Esophagus muscularis mucosa (tissue), 4 donors: ENCODE data around the gene RHBDD1. TPM values are rescaled to one million over a fixed set of nuclear protein-coding genes. Genes with fewer than 3 reads are reported as not detected.

Source experiments
- DNase-seq: peaks from one replicate; pipeline ENCODE4 v3.0.0-alpha.2; 2017; ENCODE audit errors: extremely low spot score
- H3K27ac ChIP-seq, 4 donors: fragments of 200-600 bp; sonication (generic); replicated peaks in 1 of 4; 1 replicate in 3 of 4; 2 replicates in 1 of 4; pipeline ENCODE4 v1.5.1; 2016 to 2019; ENCODE audit warnings: mild to moderate bottlenecking in 1 of 4
- H3K27me3 ChIP-seq, 4 donors: fragments of 200-600 bp; sonication (generic); one replicate each; pipeline versions ENCODE4 v1.5.1 to v1.6.0; 2016 to 2019
- H3K36me3 ChIP-seq, 4 donors: fragments of 200-600 bp; sonication (generic); one replicate each; pipeline ENCODE4 v1.5.1; 2016 to 2019
- H3K4me1 ChIP-seq, 4 donors: fragments of 200-600 bp; sonication (generic); one replicate each; pipeline ENCODE4 v1.5.1; 2016 to 2019
- H3K4me3 ChIP-seq, 4 donors: fragments of 200-600 bp; sonication (generic); 1 replicate in 2 of 4; 2 replicates in 2 of 4; pipeline ENCODE4 v1.5.1; 2016 to 2019; ENCODE audit warnings: mild to moderate bottlenecking in 4 of 4, moderate library complexity in 1 of 4
- H3K9me3 ChIP-seq, 4 donors: fragments of 200-600 bp; sonication (generic); 1 replicate in 3 of 4; 2 replicates in 1 of 4; pipeline ENCODE4 v1.5.1; 2016 to 2019
- EP300 ChIP-seq: sonication (generic); formaldehyde crosslinking; IDR thresholded peaks from one replicate; pipeline ENCODE4 v1.6.1; 2017; ENCODE audit warnings: antibody characterized with exemption
- POLR2A ChIP-seq: fragments of 450-650 bp; IDR thresholded peaks from one replicate; pipeline ENCODE4 v1.6.1; 2017; ENCODE audit warnings: antibody characterized with exemption, moderate library complexity, mild to moderate bottlenecking, low read depth
- POLR2AphosphoS5 ChIP-seq, 2 donors: sonication (generic); formaldehyde crosslinking; IDR thresholded peaks; one replicate each; pipeline ENCODE4 v1.6.1; 2017; ENCODE audit warnings: antibody characterized with exemption in 2 of 2
- WGBS: methylation state at CpG from one replicate; pipeline ENCODE4 v1.1.5; 2018; 5-methylcytosine and 5-hydroxymethylcytosine counted together
- intact Hi-C: fragments of 100-400 bp; cut with DNase I; formaldehyde crosslinking; loops from one replicate; pipeline ENCODE4 v1.15.1; 2023
- total RNA-seq, 4 donors: library from RNA; depleted of rRNA; stranded (reverse); fragments of >200 nt; gene quantifications; one replicate each; pipeline versions ENCODE4 v1.1.0 to v1.2.1, GENCODE V29; 2016
- TF ChIP-seq, protein P1 (sequence below), 3 experiments: fragments of 200-600 bp in 2 of 3; fragments of 450-650 bp in 1 of 3; sonication (generic) in 2 of 3; IDR thresholded peaks; one replicate each; pipeline ENCODE4 v1.5.1; 2017 to 2019; ENCODE audit warnings: antibody characterized with exemption in 3 of 3, mild to moderate bottlenecking in 2 of 3, moderate library complexity in 1 of 3

Gene RHBDD1
- total RNA-seq, 4 donors from 2014 or later = 18.3 to 24.9 (median 22.2) TPM

- no peak for TF ChIP-seq POLR2A
- TF ChIP-seq POLR2AphosphoS5 (IDR thresholded peaks at IDR 0.05) = no peak
- TF ChIP-seq, protein P1, sequence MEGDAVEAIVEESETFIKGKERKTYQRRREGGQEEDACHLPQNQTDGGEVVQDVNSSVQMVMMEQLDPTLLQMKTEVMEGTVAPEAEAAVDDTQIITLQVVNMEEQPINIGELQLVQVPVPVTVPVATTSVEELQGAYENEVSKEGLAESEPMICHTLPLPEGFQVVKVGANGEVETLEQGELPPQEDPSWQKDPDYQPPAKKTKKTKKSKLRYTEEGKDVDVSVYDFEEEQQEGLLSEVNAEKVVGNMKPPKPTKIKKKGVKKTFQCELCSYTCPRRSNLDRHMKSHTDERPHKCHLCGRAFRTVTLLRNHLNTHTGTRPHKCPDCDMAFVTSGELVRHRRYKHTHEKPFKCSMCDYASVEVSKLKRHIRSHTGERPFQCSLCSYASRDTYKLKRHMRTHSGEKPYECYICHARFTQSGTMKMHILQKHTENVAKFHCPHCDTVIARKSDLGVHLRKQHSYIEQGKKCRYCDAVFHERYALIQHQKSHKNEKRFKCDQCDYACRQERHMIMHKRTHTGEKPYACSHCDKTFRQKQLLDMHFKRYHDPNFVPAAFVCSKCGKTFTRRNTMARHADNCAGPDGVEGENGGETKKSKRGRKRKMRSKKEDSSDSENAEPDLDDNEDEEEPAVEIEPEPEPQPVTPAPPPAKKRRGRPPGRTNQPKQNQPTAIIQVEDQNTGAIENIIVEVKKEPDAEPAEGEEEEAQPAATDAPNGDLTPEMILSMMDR (IDR thresholded peaks at IDR 0.05) = no peak
- no peak for TF ChIP-seq EP300
- peak overlapping the region; percentile 7 to 26 (median 10) for H3K4me3 ChIP-seq
- H3K9me3 ChIP-seq = no peaks in the 10 kb centered on the region
- intact Hi-C loops = no loop called here
- no peaks in the 10 kb centered on the region for H3K27me3 ChIP-seq
- peak overlapping the region; percentile 5 to 58 (median 10) for H3K27ac ChIP-seq
- H3K4me1 ChIP-seq = peaks cover 0 to 22% (median 16%) of the 10 kb centered on the region in 4 donors
- peaks cover 0 to 4% (median 1%) of the 10 kb centered on the region in 4 donors for H3K36me3 ChIP-seq
- no peak for DNase-seq
- 39% methylated on average over 6 of the region's 6 CpGs for WGBS
Observed at GRCh38 chr2:226969417-226970080, 133.7 kb downstream of the RHBDD1 start.

DNA sequence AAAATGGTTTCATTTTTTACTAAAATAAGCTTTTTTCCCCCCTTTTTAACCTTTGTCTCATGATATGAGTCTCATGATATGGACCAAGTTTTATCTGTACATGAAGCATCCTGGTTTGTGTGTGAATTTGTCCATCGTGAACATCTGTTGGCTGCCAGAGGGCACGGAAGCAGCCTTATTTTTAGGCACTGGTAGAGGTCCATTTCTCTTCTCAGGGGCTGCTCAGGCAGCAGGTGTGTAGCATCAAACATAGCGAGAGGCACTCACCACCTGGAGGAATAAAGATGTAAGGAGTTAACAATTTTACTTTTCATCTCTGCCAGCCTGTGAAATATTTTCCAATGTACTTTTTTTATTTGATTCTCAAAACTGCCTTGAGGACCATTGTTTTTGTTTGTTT lies 134.5 kb downstream of the RHBDD1 start:
- peaks cover 0 to 4% (median 1%) of the 10 kb centered on the region in 4 donors for H3K36me3 ChIP-seq
- whole genome bisulfite sequencing = 60% methylated on average over 3 of the region's 3 CpGs
- peak overlapping the region; percentile 5 to 58 (median 10) for H3K27ac ChIP-seq
- DNase-seq = no peak
- H3K9me3 ChIP-seq = no peaks in the 10 kb centered on the region
- TF ChIP-seq, protein P1 (IDR thresholded peaks at IDR 0.05) = no peak
- TF ChIP-seq EP300 (no peak), POLR2A (no peak), POLR2AphosphoS5 (IDR thresholded peaks at IDR 0.05) (no peak)
- no peaks in the 10 kb centered on the region for H3K27me3 ChIP-seq
- H3K4me1 ChIP-seq = peaks cover 0 to 22% (median 16%) of the 10 kb centered on the region in 4 donors
- intact Hi-C loops = no loop called here
- H3K4me3 ChIP-seq = peak overlapping the region in 3 of 4 donors; percentile 2 to 26 (median 7)

- Histone ChIP-seq H3K4me1 (peaks cover 0 to 22% (median 16%) of the 10 kb centered on the region in 4 donors), H3K9me3 (no peaks in the 10 kb centered on the region), H3K36me3 (peaks cover 0 to 4% (median 1%) of the 10 kb centered on the region in 4 donors), H3K4me3 (no peak overlapping the region), H3K27me3 (no peaks in the 10 kb centered on the region), H3K27ac (peak overlapping the region in 1 of 4 donors; percentile 58)
- intact Hi-C loops = no loop called here
- TF ChIP-seq EP300 (no peak), POLR2AphosphoS5 (IDR thresholded peaks at IDR 0.05) (no peak)
- 83% methylated on average over 6 of the region's 6 CpGs for WGBS
- no peak for DNase-seq
Observed at GRCh38 chr2:226971084-226971483, 135.2 kb downstream of the RHBDD1 start.

DNA sequence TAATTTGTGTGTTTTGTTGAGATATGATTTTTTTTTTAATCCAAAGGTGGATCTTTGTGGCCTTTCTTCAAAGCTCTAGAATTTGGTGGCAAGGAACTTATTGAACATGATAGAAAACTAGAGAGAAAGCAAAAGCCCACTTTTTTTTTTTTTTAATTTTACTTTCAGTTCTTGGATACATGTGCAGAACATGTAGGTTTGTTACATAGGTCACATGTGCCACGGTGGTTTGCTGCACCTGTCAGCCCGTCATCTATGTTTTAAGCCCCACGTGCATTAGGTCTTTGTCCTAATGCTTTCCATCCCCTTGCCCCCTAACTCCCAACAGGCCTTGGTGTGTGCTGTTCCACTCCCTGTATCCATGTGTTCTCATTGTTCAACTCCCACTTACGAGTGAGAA lies 135.9 kb downstream of the RHBDD1 start:
- TF ChIP-seq, protein P1 (IDR thresholded peaks at IDR 0.05) = no peak
- TF ChIP-seq POLR2A = no peak
- no peak for TF ChIP-seq EP300
- no peak for TF ChIP-seq POLR2AphosphoS5 (IDR thresholded peaks at IDR 0.05)
- H3K4me1 ChIP-seq = peaks cover 0 to 22% (median 16%) of the 10 kb centered on the region in 4 donors
- no peak overlapping the region for H3K27ac ChIP-seq
- H3K9me3 ChIP-seq = no peaks in the 10 kb centered on the region
- H3K36me3 ChIP-seq = peaks cover 0 to 4% (median 1%) of the 10 kb centered on the region in 4 donors
- H3K4me3 ChIP-seq = no peak overlapping the region
- no peaks in the 10 kb centered on the region for H3K27me3 ChIP-seq
- 97% methylated on average over 4 of the region's 4 CpGs for WGBS
- no peak for DNase-seq
- intact Hi-C loops = no loop called here

DNA sequence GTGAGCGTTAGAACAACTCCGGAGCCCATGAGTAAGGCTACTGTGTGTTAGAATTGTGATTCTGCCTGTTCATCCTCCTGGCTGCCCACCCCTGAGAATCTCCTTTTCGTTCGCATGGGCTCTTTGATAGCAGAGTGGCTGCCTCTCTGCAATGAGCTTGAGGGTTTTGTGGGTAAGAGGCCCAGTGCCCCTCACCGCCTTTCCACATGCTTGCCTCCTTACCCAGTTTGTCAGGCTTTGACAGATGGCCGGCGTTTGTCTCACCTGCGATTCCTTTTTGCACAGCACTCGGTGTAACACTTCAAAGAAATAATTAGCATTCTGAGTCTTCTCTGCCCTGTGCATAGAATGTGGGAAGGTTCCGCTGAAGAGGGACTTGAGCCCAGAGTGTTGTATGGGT lies 138.0 kb downstream of the RHBDD1 start:
- WGBS = 94% methylated on average over 10 of the region's 10 CpGs

More for the DNA sequence above, 138.0 kb downstream of the RHBDD1 start:
- Histone ChIP-seq H3K36me3 (peaks cover 0 to 4% (median 1%) of the 10 kb centered on the region in 4 donors), H3K4me1 (peaks cover 0 to 20% (median 15%) of the 10 kb centered on the region in 4 donors), H3K9me3 (no peaks in the 10 kb centered on the region), H3K27me3 (no peaks in the 10 kb centered on the region), H3K27ac (no peak overlapping the region), H3K4me3 (no peak overlapping the region)
- intact Hi-C loops = no loop called here
- DNase-seq = no peak
- TF ChIP-seq, protein P1 (IDR thresholded peaks at IDR 0.05) = no peak
- TF ChIP-seq POLR2AphosphoS5 (IDR thresholded peaks at IDR 0.05) (no peak), POLR2A (no peak), EP300 (no peak)
